HG02938 (cell line): ENCODE results near the gene TICRR.

Experiments used
- ATAC-seq: cut with Tn5 transposase; IDR thresholded peaks from one replicate; pipeline ENCODE4 v1.9.1; 2021; ENCODE audit warnings: mild to moderate bottlenecking, moderate library complexity; ENCODE audit not compliant: unreplicated experiment

The TICRR gene

DNA sequence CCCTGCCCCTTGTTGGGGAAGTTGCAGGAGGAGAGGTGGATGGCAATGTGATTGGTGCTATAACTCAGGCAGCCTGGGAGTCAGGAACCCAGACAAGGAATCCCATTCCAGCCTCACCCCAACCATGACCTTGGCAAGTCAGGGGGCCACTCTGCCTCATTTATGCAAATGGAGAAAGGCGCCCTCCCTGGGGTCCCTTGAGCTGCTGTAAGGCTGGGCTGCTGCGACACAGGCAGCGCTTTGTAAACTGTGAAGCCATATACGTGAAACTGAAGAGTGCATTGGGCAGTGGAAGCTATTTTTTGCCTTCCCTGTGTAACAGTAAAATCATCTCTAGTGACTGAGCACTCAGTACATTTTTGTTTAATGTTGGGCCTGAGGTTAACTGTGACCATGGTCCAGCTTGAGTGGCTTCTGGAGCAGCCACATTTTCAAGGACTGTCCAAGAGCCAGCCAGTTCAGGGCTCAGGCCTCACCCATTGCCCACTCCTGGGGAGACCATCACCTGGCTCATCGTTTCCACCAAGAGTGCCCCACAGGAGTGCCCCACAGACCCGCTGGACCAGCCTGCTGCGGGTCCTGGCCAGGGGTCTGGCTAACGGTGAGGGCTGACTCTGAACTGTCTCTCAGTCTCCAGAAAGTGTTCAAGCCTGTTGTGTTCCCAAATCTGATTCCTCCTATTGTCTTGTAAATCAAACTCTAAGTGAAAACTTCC lies 52.1 kb downstream of the TICRR start:
- no peak for ATAC-seq

DNA sequence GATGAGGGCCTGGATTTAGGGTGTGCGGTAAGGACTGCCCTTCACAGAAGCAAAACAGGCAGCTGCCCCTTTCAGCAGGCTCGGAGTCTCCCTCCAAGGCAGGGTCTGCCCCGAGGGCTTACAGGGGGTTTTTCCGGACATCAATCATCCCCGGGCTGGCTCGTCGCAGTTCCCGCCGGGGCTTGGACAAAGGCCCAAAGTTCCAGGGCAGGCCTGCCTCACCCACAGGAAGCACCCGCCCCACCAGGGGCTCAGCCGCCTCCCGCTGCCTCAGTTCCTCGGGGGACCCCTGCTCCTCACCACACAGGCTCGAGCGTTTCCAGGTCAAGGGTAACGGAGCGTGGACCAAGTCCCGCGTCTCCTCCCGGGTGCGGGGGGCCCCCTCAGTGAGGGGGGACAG lies 53.0 kb downstream of the TICRR start:
- ATAC-seq: no peak

DNA sequence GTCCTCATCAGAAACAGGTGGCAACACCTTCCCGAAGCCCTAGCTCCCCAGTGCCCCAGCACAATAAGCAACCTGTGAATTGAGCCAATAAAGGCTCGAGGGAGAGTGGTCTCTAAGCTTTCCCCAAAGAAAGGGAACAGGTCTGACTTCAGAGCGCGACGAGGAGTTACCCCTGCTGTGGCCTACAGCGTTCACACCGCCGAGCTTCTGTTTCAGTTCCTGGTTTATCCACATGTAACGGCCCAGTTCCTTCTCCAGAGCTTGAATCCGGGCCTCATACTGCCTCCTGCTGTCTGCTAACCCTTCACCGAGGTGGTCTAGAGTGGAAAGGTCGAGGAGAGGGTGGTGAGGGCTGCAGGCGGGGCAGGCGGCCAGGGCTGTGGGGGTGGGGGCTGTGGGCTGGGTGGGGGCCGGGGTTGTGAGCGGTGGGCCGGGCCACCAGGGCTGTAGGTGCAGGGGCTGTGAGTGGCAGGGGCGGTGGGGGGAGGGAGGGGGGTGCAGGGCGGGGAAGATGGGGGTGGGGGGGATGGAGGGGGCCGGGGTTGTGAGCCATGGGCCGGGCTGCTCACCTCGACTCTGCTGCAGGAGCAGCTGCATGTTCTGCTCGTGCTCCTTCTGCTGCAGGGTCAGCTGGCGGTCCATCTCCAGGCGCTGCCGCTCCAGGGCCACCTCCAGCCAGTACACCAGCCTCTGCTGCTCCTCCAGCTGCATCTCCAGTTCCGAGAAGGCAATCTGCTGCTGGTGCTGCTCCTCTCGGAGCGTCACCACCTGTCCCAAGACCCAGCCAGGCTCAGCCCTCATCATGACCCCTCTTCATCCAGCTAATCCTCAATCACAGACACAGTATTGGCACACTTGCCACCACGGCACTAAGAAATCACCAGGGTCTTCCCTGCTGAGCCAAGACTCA lies 53.8 kb downstream of the TICRR start:
- no peak for ATAC-seq

- no peak for ATAC-seq
These were observed 54.6 kb downstream of the TICRR start for GRCh38 chr15:89629829-89630228.

- no peak for ATAC-seq
These were observed 55.0 kb downstream of the TICRR start for GRCh38 chr15:89630260-89630659.

DNA sequence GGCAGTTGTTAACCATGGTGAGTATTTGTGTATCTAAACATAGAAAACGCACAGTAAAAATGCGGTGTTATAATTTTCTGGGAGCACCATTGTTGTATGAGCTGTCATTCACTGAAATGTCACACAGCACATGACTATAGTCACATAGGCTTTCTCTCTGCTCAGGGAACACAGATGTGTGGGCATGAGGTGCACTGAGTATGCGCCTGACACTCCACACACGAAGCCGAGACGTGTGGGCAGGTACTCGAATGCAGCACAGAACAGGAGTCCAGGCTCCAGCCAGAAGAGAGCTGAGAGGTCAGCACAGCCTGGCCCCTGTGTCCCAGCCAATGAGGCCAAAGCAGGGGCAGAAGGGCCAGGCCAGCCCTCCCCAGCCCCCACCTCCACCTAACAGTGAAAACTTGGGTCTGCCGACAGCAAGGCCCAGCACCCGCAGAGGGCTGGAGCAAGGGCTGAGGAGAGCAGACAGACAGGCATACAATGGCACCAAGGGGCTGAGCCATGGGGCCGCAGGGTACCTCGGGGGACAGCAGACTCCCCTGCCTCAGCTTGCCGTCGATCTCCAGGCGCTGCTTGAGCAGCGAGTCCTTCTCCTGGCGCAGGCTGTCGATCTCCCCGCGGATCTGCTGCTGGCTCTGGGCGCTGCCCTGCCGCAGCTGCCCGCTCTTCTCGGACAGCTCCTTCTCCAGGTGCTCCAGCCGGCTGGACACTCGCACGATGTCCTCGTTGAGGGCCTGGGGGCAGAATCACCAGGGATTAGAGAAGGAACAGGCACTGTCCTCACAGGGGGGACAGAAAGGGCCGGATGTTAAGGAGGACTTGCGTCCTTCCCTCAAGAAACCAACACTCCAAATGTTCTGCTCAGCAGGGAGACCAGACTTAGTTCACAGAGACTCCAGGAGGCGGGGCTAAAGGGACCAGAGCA lies 56.0 kb downstream of the TICRR start:
- no peak for ATAC-seq

GRCh38 chr15:89631902-89632264 lies 56.6 kb downstream of the TICRR start:
- no peak for ATAC-seq

GRCh38 chr15:89632563-89633430 lies 57.5 kb downstream of the TICRR start:
- ATAC-seq: no peak

GRCh38 chr15:89633585-89633984 lies 58.3 kb downstream of the TICRR start:
- ATAC-seq: no peak

DNA sequence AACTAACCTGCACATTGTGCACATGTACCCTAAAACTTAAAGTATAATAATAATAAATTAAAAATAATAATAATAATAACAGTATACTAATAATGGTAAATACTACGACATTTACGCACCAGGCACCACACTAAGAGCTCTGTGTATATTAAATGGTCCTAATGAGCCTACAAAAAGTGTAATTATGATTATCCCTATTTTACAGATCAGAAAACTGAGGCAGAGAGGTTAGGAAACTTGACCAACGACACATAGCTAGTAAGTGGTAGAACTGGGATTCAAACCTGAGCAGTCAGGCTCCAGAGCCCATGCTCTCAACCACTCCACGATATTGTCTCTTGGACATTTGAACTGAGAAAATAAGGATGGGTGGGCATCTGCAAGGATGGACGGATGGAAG lies 65.0 kb downstream of the TICRR start:
- no peak for ATAC-seq

DNA sequence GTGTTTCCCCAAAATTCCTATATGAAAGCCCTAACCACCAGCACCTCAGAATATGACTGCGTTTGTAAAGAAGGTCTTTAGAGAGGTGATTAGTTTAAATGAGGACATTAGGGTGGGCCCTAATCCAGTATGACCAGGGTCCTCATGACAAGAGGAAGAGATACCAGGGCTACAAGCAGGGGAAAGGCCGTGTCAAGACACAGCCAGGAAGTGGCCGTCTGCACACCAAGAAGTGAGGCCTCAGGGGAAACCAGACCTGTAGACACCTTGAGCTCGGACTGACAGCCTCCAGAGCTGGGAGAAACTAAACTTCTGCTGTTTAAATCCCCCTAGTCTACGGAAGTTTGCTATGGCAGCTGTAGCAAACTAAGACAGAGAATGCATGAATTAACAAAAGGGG lies 65.8 kb downstream of the TICRR start:
- no peak for ATAC-seq

GRCh38 chr15:89642106-89642505 lies 66.8 kb downstream of the TICRR start:
- ATAC-seq: no peak

DNA sequence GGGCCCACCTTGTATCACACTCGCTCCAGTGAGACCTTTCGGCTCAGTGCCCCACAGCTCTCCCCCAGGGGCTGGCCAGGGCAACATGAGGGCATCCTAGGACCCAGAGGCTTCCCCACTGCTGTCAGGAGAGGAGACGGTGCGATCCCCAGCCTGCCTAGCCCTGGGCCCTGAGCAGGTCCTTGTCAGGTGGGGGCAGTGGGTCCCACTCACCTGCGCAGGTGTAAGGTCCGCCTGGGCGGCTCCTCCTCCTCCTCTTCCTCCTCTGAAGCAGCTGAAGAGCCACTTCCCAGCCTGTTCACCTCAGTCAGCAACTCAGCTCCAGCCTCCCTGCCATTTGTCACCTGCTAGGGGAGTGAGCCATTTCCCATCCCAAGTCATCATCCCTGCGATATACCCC lies 70.4 kb downstream of the TICRR start:
- ATAC-seq: no peak

GRCh38 chr15:89646416-89647141 lies 71.3 kb downstream of the TICRR start:
- no peak for ATAC-seq

DNA sequence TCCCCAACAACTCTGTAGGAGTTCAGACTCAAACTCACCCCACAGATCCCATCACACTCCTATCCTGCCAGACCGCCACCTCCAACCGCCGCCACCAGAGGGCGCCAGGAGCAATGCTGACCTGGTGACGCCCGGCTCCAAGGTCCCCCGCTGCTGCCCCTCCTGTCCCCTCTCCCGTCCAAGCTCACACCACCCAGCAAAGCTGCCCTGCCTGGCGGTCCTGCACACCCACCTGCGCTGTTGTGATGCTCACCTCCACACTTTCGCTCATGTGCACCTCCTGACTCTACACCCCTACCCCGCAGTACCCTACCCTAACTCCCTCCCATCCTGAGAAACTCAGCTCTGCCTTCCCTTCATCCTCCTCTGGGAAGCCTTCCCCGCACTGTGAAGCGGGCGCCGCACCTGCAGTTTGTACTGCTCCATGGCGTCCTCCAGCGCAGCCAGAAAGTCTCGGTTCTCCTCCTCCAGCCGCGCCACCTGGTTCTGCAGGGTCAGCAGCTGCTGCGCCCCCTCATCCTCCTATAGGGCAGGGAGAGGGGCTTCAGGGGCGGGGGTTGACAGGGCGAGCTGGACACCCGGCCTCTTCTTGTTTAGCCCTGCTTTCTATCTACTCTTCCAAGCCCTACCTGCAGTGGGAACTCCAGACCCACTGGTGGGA lies 72.1 kb downstream of the TICRR start:
- ATAC-seq: no peak

DNA sequence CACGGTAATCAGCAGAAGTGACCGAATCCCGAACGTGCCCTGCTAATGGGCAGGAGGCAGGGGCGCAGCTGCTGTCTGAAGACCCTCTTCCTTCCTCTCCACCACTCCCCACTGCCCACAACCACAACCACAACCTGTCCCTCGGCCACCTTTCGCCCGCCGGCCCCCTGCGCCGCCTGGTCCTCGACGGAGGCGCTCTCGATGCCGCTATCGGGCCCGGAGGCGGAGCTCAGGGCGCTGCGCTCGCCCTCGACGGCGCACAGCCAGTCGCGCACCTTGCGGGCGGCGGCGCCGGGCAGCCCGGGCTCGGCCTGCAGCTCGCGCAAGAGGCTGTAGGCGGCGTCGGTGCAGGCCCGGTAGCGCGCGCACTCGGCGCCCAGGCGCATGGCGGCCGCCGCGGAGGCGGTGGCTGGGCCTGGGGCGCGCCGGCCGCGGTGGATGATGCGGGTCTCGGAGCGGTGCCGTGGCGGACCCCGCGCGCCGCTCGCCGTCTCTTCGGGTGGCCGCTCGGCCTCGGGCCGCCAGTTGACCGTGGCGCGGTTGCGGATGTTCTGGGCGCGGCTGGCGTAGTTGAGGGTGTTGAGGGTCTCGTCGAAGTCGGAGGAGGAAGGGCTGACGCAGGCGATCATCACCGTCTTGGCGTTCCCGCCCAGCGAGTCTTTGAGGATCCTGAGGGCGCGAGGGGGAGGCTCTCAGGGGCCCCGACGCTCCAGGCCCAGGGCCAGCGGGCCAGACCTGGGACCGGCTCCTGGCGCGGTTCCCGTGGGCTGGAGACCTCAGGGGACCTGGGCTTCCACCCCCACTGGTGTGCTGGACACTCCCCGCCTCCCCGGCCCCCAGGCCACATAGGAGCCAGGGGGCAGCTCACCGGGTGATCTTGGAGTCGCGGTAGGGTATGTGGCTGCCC lies 73.1 kb downstream of the TICRR start:
- no peak for ATAC-seq

DNA sequence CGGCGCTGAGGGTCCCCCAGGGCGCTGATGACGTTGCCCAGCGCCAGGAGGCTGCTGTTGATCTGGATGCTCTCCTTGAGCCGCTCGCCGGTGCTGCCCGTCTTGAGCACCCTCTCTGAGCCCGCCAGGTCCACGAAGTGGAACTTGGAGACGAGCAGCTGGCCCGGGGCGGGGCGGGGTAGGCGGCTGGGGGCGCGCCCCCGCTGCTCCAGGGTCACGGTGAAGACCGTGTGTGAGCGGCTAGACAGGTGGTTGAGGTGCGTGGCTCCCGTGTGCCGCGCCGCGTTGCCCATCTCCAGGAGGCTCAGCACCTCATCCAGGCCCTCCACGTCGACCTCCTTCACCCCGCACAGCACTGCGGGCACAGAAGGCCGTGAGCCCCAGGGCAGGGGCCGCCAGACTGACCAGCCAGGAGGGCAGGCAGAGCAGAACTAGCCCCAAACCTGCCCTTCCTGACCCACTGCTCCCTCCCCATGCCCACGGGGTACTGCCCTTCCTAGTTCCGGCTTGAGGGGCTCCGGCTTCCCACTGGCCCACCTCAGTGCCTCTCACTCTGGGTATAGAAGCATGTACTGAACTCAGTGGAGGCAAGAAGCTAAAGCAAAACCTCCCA lies 73.8 kb downstream of the TICRR start:
- no peak for ATAC-seq

DNA sequence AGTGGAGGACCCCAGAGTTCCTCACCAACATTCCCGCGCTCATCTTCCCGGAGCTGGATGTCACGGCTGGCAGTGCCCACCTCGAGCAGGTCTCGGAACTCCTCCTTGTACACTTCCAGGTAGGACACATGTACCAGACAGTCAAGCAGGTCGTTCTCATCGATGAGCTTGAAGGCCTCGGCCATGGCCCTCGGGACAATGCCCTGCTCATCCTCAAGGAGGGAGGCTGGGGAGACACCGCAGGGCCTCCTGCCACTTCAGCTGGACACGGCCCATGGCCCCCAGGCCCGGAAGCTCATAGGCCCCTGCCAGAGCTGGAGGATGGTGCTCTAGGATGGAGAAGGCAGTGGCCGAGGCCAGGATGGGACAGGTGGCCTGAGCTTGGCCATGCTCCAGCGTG lies 74.4 kb downstream of the TICRR start:
- no peak for ATAC-seq
